GM18867 (cell line): ENCODE measurements around the gene ATPAF1.

Source experiments
- ATAC-seq: cut with Tn5 transposase; IDR thresholded peaks from one replicate; pipeline ENCODE4 v1.9.1; 2021; ENCODE audit warnings: mild to moderate bottlenecking, moderate library complexity; ENCODE audit not compliant: unreplicated experiment

Gene ATPAF1

DNA sequence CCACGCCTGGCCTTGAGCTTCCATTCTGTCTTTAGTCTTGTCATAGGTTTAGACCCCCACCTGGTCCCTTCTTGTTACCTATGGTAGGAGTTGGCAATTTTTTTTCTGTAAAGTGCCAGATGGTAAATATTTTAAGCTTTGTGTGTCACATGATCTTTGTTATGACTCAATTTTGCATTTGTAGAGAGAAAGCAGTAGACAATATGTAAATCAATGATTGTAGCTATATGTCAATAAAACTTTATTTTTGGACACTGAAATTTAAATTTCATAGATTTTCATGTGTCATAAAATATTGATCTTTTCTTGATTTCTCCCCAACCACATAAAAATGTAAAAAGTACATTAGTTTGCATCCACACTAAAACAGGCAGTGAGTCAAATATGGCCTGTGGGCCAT is 72.1 kb downstream of the ATPAF1 start:
- no peak for ATAC-seq

DNA sequence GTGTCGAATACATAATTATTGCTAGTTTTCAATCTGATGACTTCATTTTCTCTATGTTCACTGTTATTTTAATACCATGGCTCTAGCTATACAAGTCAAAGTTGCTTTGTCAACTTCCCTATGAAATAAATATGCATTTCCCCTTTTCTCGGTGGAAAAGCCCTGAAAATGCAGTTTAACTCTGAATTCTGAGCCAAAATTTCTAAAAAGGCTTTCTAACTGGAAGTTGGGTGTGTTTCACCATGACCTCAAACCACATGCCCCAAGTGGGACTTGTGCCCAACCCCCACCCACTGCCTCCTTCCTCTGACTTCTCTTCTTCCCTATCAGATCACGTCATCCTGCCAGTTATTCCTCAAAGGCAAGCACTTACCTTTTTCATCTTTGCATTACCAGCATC is 73.0 kb downstream of the ATPAF1 start:
- ATAC-seq: no peak

DNA sequence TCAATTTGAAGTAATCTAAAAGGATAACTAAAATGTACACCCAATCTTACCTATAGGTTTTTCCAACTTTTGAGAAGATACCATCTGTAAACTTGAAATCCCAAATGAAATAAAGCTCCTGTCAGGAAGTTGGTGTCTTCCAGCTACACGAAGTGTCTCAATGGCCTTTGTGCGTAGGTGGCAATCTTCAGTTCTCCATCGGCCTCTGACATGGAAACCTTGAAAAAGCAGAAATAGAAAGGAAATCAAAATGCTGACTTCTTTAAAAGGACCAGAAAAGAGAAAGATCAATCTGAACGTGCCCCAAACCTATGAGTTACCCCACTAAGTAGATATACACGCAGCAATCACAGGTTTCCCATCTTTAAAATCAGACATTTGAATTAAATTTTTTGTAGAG is 74.1 kb downstream of the ATPAF1 start:
- ATAC-seq: no peak

DNA sequence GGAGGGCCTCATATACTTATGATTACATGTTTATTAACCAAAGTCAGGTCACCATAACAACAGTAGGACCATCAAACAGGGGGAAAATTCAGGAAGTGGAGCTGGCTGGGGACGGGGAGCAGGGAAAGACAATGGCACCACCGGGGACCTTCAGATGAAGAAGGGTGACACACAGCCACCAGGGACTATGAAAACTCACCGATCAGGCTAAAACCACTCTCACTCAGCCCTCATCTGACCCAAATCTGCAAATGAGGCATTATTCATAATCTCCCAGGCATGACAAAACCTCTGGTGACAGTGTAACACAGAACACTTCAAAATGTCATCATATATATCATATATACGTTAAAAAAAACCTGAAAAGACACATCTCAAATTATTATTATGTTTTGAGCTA is 75.3 kb downstream of the ATPAF1 start:
- ATAC-seq: no peak

DNA sequence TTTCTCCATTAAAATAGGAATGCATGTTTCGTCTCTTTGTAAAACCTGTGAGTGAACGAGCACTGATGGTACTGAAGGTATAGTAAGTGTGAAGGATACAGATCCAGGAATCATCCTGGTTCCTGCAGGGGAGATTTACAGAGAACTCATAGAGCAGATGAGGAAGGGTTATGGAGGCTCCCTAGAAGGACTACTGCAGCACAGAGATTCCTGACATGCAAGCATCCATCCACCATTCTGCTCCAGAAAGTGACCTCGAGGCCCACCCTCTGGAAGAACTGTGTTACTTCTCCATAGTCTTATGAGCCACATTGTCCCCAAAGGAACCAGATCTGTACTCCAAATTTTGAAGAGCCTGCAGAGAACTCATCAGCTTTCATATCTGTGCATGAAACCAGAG is 78.6 kb downstream of the ATPAF1 start:
- ATAC-seq: no peak

DNA sequence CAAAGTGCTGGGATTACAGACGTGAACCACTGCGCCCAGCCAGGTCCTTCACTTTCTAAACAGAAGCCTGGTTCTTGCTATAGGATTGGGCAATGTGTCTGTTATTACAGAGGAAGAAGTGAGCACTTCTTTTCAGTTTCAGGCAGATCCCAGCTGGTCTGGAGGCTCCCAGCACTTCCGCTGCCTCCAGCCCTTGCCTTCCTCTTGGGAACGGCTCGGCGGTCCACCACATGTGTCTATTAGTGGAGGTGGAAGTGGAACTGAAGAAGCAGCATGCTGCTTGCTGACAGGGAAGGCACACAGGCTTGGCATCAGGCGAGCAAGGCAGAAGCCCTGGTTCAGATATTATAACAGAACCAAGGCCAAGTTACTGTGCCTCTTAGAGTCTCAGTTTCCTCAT is 81.1 kb downstream of the ATPAF1 start:
- ATAC-seq: no peak

DNA sequence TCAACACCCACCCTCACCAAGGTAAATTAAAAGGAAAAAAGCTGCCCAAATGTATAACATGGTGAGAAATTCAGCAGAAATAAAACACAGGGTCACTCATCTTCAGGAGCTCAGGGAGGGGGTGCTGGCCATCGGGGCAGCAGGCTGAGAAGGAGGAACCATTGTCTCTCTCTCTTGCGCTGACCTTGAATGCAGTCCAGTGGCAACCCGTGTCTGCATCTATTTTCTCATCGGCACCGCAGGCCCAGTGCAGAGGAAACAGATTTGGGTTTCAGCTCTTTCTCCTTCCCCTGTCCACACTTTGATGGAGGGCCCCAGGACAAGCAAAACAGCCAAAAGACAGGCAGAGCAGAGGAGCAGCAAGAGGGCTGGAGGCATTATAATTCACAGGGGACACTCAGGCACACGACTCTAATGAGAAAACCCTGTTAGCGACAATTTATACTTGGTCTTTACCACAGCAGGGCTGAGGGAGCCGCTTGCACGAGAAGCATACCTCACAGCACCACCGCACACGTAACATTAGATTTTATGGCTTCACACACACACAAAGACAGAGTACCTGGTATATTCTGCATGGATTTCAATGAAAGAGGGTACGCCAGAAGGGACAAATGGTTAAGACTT is 82.7 kb downstream of the ATPAF1 start:
- ATAC-seq: no peak

DNA sequence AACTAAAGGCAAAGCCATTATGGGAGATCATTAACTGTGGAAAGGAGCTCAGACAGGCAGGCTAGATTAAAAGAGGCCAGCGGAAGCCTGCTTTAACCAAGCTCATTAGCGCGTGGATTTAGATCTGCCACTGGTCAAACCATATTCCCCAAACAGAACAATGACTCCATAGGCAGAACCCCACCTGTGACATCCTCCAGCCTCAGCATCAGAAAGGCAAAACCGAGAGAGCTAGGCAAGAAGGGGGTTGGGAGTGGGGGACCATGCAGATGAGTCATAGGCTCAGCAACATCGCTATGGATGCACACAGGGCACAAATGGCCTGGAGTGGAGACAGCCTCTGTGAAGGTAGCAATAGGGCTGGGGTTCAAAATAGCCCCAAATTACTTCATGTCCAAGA is 84.7 kb downstream of the ATPAF1 start:
- ATAC-seq: no peak

DNA sequence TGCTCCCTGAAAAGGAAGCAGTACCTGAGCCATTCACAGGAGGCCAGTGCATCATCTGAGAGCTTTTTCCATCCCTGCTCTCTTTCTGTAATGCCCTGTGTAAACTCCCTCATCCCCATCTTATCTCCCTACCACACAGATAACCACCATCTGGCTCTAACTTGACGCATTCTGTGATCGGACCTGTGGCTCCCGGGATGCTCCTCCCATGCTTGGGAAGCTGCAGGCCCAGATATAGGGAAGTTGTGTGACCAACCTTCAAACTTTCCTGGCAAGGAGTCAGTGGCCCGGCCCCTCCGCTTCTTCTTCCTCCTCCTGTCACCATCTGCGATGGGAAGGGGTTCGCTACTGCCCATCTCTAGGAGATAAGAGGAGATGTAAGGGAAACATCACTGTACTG is 85.2 kb downstream of the ATPAF1 start:
- no peak for ATAC-seq
